Measurements from ENCODE around the gene NLGN2. TPM values are rescaled to one million over a fixed set of nuclear protein-coding genes. Genes with fewer than 3 reads are reported as not detected.

Gene NLGN2
- total RNA-seq = 16.9 TPM in 2 replicates

DNA sequence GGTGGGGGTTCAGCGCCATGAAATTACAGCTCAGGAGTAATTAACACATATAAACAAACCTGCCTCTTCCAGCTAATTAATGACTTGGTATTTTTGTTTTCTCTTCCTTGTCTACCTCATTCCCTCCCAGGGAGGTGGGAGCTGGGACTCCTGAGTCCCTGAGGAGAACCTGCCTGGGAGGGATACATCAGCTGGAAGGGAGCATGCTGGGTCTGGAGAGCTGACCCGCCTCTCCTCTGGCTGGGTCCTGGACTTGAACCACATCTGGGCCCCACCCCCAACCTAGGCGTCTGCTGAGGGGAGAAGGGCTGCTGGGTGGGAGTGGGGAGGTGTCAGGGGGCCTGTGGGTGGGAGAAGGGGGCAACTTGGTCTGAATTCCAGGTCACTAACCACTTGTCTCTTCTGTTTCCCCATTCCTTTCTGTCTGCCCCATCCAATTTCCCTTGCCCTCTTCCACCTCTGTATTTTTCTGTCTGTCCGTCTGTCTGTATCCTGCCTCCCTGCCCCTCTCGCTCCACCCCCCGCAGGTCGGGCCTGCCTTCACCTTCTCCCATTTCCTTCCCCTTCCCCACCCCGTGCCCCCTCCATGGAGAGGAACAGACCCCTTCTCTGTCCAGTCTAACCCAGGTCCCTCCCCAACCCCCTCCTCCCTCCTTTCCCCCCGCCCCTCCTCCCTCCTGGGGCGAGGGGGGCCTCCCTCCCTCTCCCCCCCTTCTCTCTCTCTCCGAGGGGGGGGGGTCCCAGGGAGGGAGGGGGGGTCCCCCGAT lies at the start of gene NLGN2:
Gene NLGN2, plus strand, starts transcription at position 361 of the 767 bp plus-strand sequence. CDS start 411 bp downstream, outside the sequence.

DNA sequence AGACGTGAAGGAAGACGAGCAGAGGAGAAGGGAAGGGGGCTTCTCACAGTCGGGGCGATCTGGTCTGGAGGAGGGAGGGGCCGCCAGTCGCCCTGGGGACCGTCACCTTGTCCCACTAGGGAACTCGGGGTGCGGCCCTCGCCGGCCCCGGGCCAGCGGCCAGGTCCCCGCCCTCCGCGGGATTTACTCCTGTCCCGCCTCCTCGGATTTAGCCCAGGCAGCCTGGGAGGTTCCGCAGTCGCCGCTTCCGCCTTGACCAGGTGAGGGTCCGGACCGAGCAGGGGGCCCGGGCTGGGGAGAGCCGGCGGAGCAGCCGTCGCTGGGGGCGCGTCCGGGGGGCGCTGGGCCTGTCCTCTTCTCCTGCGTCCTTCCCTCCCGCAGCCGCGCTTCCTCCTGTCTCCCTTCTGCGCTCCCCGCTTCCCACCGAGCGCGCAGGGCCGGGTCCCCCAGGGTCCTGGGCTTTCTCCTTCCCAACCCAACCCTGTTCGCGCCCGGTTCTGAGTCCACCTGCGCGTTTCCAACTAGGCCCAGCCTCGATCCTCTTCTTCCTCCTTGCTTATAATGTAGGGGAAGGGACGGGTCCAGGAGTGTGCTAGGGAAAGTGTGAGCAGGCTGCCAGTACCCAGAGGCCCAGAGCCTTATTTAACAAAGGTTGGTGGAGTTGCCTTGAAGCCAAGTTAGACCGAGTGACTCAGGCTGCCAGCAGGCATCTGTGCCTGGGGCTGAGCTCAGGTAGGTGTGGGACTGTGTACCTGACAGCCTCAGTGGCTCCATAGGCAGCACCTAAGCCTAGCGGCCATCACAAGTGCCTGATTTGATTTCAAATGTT lies 26.6 kb upstream of the NLGN2 start, which contains the start of gene TNK1:
Gene TNK1, plus strand, starts transcription at position 235 of the 829 bp plus-strand sequence. CDS start 1,838 bp downstream, outside the sequence.

DNA sequence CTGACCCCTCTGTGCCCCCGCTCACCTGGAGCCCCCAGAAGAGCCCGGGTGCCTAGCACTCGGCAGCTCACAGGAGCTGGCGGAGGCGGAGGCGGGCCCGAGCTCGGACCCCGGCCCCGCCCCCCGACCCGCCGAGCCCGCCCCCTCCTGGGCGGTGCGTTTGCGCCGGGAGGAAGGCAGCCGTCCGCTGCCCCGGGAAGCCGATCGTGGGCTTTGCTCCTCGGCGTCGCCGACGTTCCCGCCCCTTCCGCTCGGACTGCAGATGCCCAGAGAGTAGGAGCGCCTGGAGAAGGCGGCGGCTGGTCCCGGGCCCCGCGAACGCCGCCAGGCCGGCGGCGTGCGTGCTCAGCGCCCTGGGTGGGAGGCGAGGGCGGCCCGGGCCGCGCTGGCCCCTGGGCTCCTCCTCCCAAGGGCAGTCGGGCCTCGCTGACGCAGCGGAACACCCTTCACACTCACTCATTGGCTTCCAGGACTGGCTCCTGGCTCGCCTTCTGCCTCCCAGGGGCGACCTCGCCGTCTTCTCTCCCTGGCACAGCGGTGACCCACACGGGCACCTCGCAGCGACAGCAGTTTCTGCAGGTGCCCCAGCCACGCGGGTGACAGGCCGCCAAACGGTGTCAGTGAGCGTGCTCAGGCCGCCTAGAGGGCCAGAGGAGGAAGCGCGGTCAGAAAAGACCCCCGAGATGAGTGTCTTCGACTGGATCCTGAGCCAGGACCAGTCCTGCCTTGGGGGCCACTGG lies 13.0 kb upstream of the NLGN2 start, which contains the start of gene PLSCR3:
Gene PLSCR3, minus strand, starts transcription at position 74 of the 740 bp plus-strand sequence. CDS start 415 bp downstream, outside the sequence.

DNA sequence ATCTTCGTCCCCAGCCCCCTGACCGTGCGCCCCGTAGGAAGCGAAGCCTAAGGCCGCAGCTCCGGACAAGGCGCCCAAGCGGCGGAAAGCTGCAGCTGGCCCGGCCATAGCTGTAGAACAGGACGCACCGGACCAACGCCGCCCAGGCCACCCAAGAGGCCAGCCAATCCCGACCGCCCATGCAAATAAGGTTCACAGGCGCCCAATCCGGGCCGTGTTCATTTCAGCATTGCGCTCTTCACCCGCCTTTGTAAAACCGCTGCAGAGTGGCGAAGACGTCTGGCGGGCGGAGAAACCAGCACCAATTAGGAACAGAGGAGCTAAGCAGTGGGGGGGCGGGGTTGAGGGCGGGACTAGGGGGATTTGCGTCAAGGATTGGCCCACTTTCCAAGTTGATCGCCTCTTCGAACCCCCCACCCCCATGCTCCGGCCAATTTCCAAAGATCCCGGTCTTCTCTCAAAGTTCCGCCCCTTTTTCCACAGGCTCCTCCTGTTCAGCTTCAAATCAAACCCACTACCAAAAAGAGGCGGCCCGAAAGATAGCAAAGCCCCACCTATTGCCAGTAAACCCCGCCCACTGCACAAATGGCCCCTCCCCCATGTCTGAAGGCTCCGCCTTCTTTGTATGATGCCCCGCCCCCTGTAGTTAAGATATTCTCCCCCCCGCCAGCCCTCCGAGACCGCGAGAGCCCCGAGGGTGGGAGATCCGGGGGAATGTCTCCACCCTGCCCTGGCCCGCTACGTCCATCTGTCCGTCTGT lies 3.5 kb upstream of the NLGN2 start, which contains the start of gene TMEM256:
Gene TMEM256, minus strand, starts transcription at position 121 of the 760 bp plus-strand sequence. Its CDS starts 13 bp downstream, at position 108.

DNA sequence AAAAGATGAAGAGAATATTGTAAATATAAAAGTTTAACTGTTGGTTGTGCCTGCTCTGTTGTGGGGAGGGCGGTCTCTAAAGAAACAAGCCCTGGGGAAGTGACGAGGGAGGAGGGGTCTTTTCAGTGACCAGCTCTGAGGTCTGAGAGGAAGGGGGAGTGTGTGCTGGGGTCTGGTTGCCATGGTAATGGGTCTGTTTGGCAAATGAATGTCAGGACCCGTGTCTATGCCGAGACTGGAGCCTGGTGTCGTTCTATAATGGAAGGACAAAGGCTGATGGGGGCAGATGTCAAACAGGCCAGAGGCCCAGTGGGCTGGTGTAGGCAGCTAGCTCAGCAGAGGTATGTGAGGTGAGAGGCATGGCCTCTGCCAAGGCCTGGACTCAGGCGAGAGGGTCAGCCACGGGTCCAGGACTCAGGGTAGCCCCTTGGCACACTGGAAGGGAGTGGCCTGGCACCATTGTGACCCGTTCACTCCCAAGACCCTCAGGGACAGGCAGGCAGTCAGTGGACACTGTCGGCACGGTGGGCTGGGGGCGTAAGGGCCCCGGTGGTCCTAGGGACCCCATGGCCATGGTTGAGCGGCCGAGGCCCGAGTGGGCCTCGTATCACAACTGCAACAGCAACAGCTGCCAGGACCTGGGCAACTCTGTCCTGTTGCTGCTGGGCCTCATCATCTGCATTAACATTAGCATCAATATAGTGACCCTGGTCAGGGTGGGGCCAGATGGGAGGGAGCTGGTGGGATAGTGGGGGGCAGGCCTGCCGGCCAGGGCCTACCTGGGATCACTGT lies 12.4 kb downstream of the NLGN2 start, which contains the start of gene SPEM1:
Gene SPEM1, plus strand, starts transcription at position 506 of the 792 bp plus-strand sequence. Its CDS starts 61 bp downstream, at position 567.

DNA sequence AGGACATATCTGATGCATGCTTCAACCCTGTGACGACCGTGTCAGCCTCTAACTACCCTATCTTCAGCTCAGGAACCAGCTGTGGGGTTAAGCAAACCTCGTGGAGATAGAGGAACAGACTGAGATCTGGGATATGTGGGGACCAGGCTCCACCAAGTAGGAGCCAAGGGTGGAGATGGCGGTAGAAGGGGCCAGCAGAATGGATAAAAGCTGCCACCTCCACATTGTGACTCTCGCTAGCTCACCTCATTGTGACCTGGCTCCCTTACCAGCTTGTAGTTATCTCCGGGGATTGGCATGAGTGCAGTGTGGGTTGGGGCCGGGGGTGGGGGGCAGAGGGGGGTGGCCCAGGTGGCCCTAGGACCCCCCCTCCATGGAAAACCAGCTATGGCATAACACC lies 17.7 kb downstream of the NLGN2 start, which contains the start of gene SPEM2:
Gene SPEM2, plus strand, starts transcription at position 301 of the 400 bp plus-strand sequence. Its CDS starts 73 bp downstream, at position 374.

DNA sequence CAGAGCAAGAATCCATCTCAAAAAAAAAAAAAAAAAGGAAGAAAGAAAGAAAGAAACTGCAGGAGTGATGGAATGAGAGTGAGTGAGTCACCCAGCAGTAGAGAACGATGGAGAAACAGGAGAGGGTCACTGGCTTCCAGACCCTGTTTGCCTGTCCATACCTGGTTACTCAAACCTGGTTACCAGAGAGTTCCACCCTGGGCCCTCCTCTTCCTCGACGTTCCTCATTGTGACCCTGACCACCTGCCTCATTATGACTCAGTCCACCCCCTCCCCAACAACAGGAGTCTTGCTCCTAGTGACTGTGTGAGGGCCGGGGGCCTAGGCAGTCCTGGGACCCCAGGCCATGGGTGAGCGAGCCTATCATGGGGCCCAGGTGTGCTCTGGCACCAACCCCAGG lies 20.9 kb downstream of the NLGN2 start, which contains the start of gene SPEM3:
Gene SPEM3, plus strand, starts transcription at position 301 of the 400 bp plus-strand sequence. Its CDS starts 46 bp downstream, at position 347.

DNA sequence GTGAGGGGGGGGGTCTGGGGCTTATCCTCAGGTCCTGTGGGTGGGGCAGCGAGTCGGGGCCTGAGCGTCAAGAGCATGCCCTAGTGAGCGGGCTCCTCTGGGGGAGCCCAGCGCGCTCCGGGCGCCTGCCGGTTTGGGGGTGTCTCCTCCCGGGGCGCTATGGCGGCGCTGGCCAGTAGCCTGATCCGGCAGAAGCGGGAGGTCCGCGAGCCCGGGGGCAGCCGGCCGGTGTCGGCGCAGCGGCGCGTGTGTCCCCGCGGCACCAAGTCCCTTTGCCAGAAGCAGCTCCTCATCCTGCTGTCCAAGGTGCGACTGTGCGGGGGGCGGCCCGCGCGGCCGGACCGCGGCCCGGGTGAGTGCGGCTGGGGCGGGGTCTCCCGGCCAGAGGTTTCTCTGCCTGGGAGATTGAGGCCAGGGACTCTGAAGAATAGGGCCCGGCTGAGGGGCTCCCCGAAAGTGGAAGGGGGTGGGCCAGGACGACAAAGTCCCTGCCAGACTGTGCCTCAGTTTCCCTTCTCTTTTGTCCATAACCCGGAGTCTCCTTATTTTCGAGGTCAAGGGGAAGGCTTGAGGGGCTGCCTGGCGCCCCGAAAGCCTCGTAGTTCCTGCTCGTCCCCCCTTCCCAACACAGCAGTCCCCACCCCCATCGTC lies 31.9 kb downstream of the NLGN2 start, which contains the start of gene FGF11:
Gene FGF11, plus strand, starts transcription at position 51 of the 651 bp plus-strand sequence. Its CDS starts 109 bp downstream, at position 160.

DNA sequence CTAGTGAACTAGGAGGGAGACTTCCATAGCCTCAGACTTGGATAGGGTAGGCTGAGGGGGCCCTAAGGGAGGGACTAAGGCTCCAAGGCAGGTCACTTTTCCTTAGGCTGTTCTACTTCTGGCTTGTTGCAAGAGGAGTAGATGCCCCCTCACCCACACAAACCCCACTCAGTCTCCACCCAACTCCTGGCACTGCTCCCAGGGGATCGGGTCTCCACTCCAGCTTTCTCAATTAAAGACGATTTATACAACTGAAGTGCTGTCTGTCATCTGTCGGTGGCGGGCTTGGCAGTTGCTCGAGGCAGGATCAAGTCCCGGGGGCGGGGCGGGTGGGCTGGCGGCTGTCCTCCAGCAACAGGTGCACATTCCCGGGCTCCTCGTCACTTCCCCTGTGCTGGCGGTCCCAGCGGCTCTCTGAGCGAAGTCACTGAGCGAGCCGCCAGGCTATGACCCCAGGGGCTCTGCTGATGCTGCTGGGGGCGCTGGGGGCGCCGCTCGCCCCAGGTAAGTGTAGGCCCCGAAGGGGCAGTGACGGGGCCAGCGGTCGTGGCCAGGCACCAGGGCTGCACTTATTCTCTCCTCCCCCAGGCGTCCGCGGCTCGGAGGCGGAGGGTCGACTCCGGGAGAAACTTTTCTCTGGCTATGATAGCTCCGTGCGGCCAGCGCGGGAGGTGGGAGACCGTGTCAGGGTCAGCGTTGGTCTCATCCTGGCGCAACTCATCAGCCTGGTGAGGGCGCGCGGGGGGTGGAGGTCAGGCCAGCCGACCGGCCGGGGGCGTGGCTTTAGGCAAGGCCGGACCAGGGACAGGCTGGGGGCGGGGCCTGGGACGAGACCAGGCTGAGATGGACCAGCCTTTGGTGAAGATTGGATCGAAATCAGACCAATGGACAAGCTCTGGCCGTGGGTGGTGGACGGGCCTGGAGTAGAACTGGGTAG lies 37.3 kb downstream of the NLGN2 start, which contains the start of gene CHRNB1:
Gene CHRNB1, plus strand, starts transcription at position 380 of the 937 bp plus-strand sequence. Its CDS starts 67 bp downstream, at position 447.

Other genes starting within 250 kb of the NLGN2 start
- 0.36 and 0.49 TPM in 2 replicates for gene ASGR1, start 228.5 kb upstream of the NLGN2 start, total RNA-seq
- 17.4 and 18.9 TPM in 2 replicates for gene DLG4, start 188.0 kb upstream of the NLGN2 start, total RNA-seq
- gene ACADVL, start 187.9 kb upstream of the NLGN2 start, total RNA-seq = 164 and 197 TPM in 2 replicates
- 112 and 113 TPM in 2 replicates for gene DVL2, start 173.3 kb upstream of the NLGN2 start, total RNA-seq
- gene PHF23, start 168.4 kb upstream of the NLGN2 start, total RNA-seq = 55.7 and 66.2 TPM in 2 replicates
- gene GABARAP, start 165.4 kb upstream of the NLGN2 start, total RNA-seq = 173 and 278 TPM in 2 replicates
- gene CTDNEP1, start 156.1 kb upstream of the NLGN2 start, total RNA-seq = 36.0 and 41.2 TPM in 2 replicates
- gene ELP5, start 155.6 kb upstream of the NLGN2 start, total RNA-seq = 34.9 and 40.7 TPM in 2 replicates
- 0.24 and 1.8 TPM in 2 replicates for gene CLDN7, start 145.4 kb upstream of the NLGN2 start, total RNA-seq
- under 0.01 and 0.12 TPM in 2 replicates for gene SLC2A4, start 126.1 kb upstream of the NLGN2 start, total RNA-seq
- gene YBX2, start 113.2 kb upstream of the NLGN2 start, total RNA-seq = not detected in 2 replicates
- 428 and 632 TPM in 2 replicates for gene EIF5A, start 100.2 kb upstream of the NLGN2 start, total RNA-seq
- gene GPS2, start 92.5 kb upstream of the NLGN2 start, total RNA-seq = 52.0 and 53.2 TPM in 2 replicates
- gene NEURL4, start 78.5 kb upstream of the NLGN2 start, total RNA-seq = 16.2 TPM in 2 replicates
- 0.97 TPM in 1 of 2 replicates, not detected in the other for gene ACAP1, start 71.3 kb upstream of the NLGN2 start, total RNA-seq
- 12.2 and 15.8 TPM in 2 replicates for gene KCTD11, start 55.7 kb upstream of the NLGN2 start, total RNA-seq
- not detected in 2 replicates for gene TMEM95, start 52.7 kb upstream of the NLGN2 start, total RNA-seq
- gene TNK1, start 26.8 kb upstream of the NLGN2 start, total RNA-seq = 1.7 and 2.4 TPM in 2 replicates
- gene PLSCR3, start 13.3 kb upstream of the NLGN2 start, total RNA-seq = 26.6 and 29.9 TPM in 2 replicates
- 39.9 and 61.1 TPM in 2 replicates for gene TMEM256, start 3.7 kb upstream of the NLGN2 start, total RNA-seq
- not detected in 2 replicates for gene SPEM1, start 12.5 kb downstream of the NLGN2 start, total RNA-seq
- not detected in 2 replicates for gene SPEM2, start 17.8 kb downstream of the NLGN2 start, total RNA-seq
- not detected in 2 replicates for gene SPEM3, start 21.0 kb downstream of the NLGN2 start, total RNA-seq
- gene TMEM102, start 27.6 kb downstream of the NLGN2 start, total RNA-seq = 2.3 and 4.5 TPM in 2 replicates
- 0.97 and 1.8 TPM in 2 replicates for gene FGF11, start 31.7 kb downstream of the NLGN2 start, total RNA-seq
- gene CHRNB1, start 37.2 kb downstream of the NLGN2 start, total RNA-seq = 6.2 and 7.5 TPM in 2 replicates
- 54.8 TPM in 2 replicates for gene ZBTB4, start 71.8 kb downstream of the NLGN2 start, total RNA-seq
- not detected in 2 replicates for gene SLC35G6, start 73.6 kb downstream of the NLGN2 start, total RNA-seq
- gene POLR2A, start 76.5 kb downstream of the NLGN2 start, total RNA-seq = 98.0 and 120 TPM in 2 replicates
- 12.2 and 20.2 TPM in 2 replicates for gene TNFSF12, start 141.2 kb downstream of the NLGN2 start, total RNA-seq
- 1.2 and 1.5 TPM in 2 replicates for gene TNFSF13, start 150.9 kb downstream of the NLGN2 start, total RNA-seq
- gene SENP3, start 154.1 kb downstream of the NLGN2 start, total RNA-seq = 66.4 and 68.7 TPM in 2 replicates
- 25.3 and 43.4 TPM in 2 replicates for gene CD68, start 171.8 kb downstream of the NLGN2 start, total RNA-seq
- 63.1 and 88.3 TPM in 2 replicates for gene MPDU1, start 176.0 kb downstream of the NLGN2 start, total RNA-seq
- 0.12 and 0.49 TPM in 2 replicates for gene SOX15, start 182.2 kb downstream of the NLGN2 start, total RNA-seq
- 49.2 and 51.1 TPM in 2 replicates for gene FXR2, start 207.1 kb downstream of the NLGN2 start, total RNA-seq
- gene SAT2, start 220.0 kb downstream of the NLGN2 start, total RNA-seq = 29.0 and 39.6 TPM in 2 replicates
- 0.36 TPM in 1 of 2 replicates, not detected in the other for gene SHBG, start 222.3 kb downstream of the NLGN2 start, total RNA-seq
- gene ATP1B2, start 243.1 kb downstream of the NLGN2 start, total RNA-seq = not detected in 2 replicates